ENCODE data around the gene RAB3GAP1. TPM values are rescaled to one million over a fixed set of nuclear protein-coding genes. Genes with fewer than 3 reads are reported as not detected.

Gene RAB3GAP1
- total and polyA plus RNA-seq, 7 donors: 24.5 to 52.7 (median 38.5) TPM

DNA sequence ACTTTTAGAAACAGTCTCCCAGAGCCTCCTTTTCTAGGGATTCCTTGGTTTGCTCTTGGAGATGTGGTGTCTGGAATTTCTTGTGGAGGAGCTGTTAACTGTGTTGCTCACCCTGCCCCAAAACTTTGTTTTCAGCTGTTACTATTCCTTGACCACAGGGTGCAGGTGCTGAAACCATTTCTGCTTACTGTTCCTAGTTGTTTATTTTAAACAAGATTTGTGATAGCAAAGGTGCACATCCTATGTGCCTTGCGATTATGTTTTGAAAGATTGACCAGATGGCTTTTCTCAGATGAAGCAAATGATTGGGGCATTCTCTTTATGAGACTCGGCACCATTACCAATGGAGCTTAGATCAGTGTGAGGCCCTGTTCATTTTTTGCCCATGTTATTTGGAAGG is 111.2 kb downstream of the RAB3GAP1 start:
- no peaks in the 10 kb centered on the region for H3K9me3 ChIP-seq
- H3K27me3 ChIP-seq (ENCODE audit: insufficient read depth in 3 of 3, low read length in 2 of 3): no peaks in the 10 kb centered on the region
- H3K4me3 ChIP-seq: no peak overlapping the region
- intact Hi-C loops (cut with DNase I): loop anchor here (5.0 to 10.0 kb wide), 2 partner anchors 36 to 471 kb away; no protein-coding TSS in a partner anchor
- DNase-seq: no peak
- ATAC-seq: no peak
- H3K36me3 ChIP-seq (ENCODE audit: insufficient read depth in 1 of 2, low read depth in 1 of 2): peaks cover 0 to 96% of the 10 kb centered on the region in 2 donors
- no peak overlapping the region for H3K27ac ChIP-seq
- TF ChIP-seq, protein P1, sequence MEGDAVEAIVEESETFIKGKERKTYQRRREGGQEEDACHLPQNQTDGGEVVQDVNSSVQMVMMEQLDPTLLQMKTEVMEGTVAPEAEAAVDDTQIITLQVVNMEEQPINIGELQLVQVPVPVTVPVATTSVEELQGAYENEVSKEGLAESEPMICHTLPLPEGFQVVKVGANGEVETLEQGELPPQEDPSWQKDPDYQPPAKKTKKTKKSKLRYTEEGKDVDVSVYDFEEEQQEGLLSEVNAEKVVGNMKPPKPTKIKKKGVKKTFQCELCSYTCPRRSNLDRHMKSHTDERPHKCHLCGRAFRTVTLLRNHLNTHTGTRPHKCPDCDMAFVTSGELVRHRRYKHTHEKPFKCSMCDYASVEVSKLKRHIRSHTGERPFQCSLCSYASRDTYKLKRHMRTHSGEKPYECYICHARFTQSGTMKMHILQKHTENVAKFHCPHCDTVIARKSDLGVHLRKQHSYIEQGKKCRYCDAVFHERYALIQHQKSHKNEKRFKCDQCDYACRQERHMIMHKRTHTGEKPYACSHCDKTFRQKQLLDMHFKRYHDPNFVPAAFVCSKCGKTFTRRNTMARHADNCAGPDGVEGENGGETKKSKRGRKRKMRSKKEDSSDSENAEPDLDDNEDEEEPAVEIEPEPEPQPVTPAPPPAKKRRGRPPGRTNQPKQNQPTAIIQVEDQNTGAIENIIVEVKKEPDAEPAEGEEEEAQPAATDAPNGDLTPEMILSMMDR (IDR thresholded peaks at IDR 0.05): no peak
- no peaks in the 10 kb centered on the region for H3K4me1 ChIP-seq
- WGBS, 3 donors: 87 to 93% (median 90%) methylated on average over 2 of the region's 2 CpGs

DNA sequence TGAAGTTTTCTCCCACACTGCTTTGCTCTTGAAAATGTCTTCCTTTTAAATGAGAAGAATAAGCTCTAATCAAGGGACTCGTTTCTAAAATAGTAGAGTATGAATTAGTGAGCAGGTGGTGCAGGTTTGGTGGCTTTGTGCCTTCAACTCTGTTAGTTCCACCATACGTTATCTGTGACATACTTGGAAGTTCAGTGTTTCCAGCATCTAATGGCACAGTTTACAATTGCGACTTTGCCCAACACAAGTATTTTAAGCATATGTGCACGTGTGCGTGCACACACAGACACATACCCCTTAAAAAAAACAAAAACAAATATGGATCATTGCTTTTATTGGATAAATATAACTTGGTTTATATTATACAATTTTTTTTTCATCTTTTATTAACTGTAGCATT is 111.8 kb downstream of the RAB3GAP1 start:
- DNase-seq (no peak), ATAC-seq (no peak)
- no peak overlapping the region for H3K27ac ChIP-seq
- H3K4me3 ChIP-seq: no peak overlapping the region
- no peaks in the 10 kb centered on the region for H3K27me3 ChIP-seq (ENCODE audit: insufficient read depth in 3 of 3, low read length in 2 of 3)
- H3K4me1 ChIP-seq: no peaks in the 10 kb centered on the region
- no peaks in the 10 kb centered on the region for H3K9me3 ChIP-seq
- 89 to 94% (median 91%) methylated on average over 5 of the region's 5 CpGs for WGBS, 3 donors
- peaks cover 6 to 96% of the 10 kb centered on the region in 2 donors for H3K36me3 ChIP-seq (ENCODE audit: insufficient read depth in 1 of 2, low read depth in 1 of 2)
- intact Hi-C loops (cut with DNase I): loop anchor here (5.0 to 10.0 kb wide), 2 partner anchors 37 to 471 kb away; no protein-coding TSS in a partner anchor
- TF ChIP-seq, protein P1 (IDR thresholded peaks at IDR 0.05): no peak

DNA sequence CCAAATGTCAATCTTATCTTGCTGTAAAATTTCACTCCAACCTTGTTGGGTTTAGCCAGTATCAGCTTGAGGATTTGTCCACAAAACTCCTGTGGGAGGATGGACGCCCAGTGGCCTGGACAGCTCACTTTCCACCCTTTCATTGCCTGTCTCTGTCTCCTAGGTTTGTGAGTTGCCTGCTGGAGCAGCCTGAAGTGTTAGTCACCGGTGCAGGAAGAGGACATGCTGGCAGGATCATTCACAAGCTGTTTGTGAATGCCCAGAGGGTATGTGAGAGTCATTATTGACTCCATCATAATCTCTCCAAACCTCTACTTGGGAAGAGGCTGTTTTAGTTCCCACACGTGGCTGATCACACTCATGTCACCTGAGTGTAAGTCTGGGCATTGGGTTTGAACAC is 112.3 kb downstream of the RAB3GAP1 start:
- H3K27me3 ChIP-seq (ENCODE audit: insufficient read depth in 3 of 3, low read length in 2 of 3): no peaks in the 10 kb centered on the region
- WGBS, 3 donors: 77 to 81% (median 79%) methylated on average over 3 of the region's 3 CpGs
- no peak overlapping the region for H3K27ac ChIP-seq
- H3K4me3 ChIP-seq: no peak overlapping the region
- H3K9me3 ChIP-seq: no peaks in the 10 kb centered on the region
- peaks cover 8 to 96% of the 10 kb centered on the region in 2 donors for H3K36me3 ChIP-seq (ENCODE audit: insufficient read depth in 1 of 2, low read depth in 1 of 2)
- intact Hi-C loops (cut with DNase I): loop anchor here (5.0 to 10.0 kb wide), 2 partner anchors 37 to 470 kb away; no protein-coding TSS in a partner anchor
- ATAC-seq (peak in 2 of 4 donors; percentile 42 to 52), DNase-seq (no peak)
- TF ChIP-seq, protein P1 (IDR thresholded peaks at IDR 0.05): no peak
- no peaks in the 10 kb centered on the region for H3K4me1 ChIP-seq

DNA sequence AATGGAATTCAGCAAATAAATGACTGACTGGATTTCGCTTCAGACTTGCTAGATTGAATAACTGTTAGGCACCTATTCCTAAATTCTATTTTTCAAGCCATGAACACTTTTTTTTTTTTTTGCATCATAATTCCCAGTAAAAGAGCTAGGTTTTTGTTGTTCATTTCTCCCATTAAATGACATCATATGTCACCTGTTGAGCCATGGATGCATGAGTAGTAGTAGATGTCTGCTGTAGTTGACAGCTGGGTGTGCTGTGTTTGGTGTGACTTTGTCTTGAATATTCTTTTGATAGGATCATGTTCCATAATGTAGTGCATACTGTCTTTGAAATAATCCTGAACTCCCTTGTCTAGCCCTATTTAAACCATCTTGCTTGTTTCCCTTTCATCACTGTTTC is 115.2 kb downstream of the RAB3GAP1 start:
- Histone ChIP-seq H3K4me3 (no peak overlapping the region), H3K4me1 (no peaks in the 10 kb centered on the region), H3K36me3 (ENCODE audit: insufficient read depth in 1 of 2, low read depth in 1 of 2) (peaks cover 11 to 95% of the 10 kb centered on the region in 2 donors), H3K27me3 (ENCODE audit: insufficient read depth in 3 of 3, low read length in 2 of 3) (no peaks in the 10 kb centered on the region), H3K9me3 (no peaks in the 10 kb centered on the region), H3K27ac (no peak overlapping the region)
- 94 to 100% (median 96%) methylated on average over 1 of the region's 1 CpG for WGBS, 3 donors
- intact Hi-C loops (cut with DNase I): loop anchor here in 1 of 2 donors (10.0 kb wide), 1 partner anchor 468 kb away; no protein-coding TSS in a partner anchor
- TF ChIP-seq, protein P1 (IDR thresholded peaks at IDR 0.05): no peak
- ATAC-seq: no peak
- DNase-seq: no peak
